ENCODE data around the gene TMEM87B. TPM values are rescaled to one million over a fixed set of nuclear protein-coding genes. Genes with fewer than 3 reads are reported as not detected.

The TMEM87B gene
- total RNA-seq, 1 donor, result 40.2 TPM

- peak; percentile 46 for DNase-seq (ENCODE audit: low read depth)
- no peak overlapping the region for H3K4me3 ChIP-seq (ENCODE audit: low read depth, low read length)
- TF ChIP-seq, protein P1, sequence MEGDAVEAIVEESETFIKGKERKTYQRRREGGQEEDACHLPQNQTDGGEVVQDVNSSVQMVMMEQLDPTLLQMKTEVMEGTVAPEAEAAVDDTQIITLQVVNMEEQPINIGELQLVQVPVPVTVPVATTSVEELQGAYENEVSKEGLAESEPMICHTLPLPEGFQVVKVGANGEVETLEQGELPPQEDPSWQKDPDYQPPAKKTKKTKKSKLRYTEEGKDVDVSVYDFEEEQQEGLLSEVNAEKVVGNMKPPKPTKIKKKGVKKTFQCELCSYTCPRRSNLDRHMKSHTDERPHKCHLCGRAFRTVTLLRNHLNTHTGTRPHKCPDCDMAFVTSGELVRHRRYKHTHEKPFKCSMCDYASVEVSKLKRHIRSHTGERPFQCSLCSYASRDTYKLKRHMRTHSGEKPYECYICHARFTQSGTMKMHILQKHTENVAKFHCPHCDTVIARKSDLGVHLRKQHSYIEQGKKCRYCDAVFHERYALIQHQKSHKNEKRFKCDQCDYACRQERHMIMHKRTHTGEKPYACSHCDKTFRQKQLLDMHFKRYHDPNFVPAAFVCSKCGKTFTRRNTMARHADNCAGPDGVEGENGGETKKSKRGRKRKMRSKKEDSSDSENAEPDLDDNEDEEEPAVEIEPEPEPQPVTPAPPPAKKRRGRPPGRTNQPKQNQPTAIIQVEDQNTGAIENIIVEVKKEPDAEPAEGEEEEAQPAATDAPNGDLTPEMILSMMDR (IDR thresholded peaks at IDR 0.05; ENCODE audit: insufficient read depth, low read length), result no peak
These were observed 22.7 kb downstream of the TMEM87B start for GRCh38 chr2:112077814-112078213.

DNA sequence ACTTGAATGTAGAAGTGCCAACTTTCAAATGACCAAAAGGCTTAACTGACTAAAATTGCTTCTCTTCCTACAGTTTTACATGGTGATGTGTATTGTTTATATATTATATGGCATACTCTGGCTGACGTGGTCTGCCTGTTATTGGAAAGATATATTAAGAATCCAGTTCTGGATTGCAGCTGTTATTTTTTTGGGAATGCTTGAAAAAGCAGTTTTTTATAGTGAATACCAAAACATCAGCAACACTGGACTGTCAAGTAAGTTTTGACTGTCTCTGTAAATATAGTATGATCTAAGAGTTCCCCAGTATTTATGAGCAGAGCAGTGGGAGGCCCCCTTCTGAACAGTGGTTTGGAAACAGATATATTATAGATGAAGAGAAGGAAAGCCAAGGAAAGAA lies 26.2 kb downstream of the TMEM87B start:
- no peak for DNase-seq (ENCODE audit: low read depth)
- TF ChIP-seq, protein P1 (IDR thresholded peaks at IDR 0.05; ENCODE audit: insufficient read depth, low read length), result no peak
- no peak overlapping the region for H3K4me3 ChIP-seq (ENCODE audit: low read depth, low read length)

DNA sequence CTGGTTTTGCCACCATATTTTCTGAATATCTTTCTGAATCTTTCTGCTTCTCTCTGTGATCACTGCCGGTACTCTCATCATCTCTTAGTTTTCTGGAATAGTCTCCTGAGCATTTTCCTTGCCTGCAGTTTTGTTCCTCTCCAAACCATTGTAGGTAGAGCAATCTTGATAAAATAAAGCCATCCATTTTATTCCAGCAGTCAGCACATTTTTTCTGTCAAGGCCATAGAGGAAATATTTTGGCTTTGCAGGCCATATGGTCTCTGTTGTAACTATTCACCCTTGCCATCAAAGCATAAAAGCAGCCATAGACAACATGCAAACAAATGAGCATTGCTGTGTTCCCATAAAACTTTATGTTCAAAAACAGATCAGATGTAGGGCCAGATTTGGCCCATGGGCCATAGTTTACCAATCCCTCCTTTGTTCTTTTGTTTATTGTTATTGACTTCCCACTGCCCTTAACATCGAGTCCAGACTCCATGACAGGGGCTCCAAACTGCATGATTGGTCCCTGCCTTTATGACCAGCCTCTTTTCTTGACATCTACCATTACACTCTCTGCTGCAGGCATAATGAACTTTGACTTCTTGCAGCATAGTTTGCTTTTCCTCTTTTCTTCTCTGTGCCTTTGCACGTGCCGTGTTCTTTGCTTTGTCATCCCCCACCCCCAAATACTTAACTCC lies 29.8 kb downstream of the TMEM87B start:
- H3K4me3 ChIP-seq (ENCODE audit: low read depth, low read length), result no peak overlapping the region
- TF ChIP-seq, protein P1 (IDR thresholded peaks at IDR 0.05; ENCODE audit: insufficient read depth, low read length), result no peak
- no peak for DNase-seq (ENCODE audit: low read depth)

GRCh38 chr2:112085375-112085730 lies 30.3 kb downstream of the TMEM87B start:
- DNase-seq (ENCODE audit: low read depth), result no peak
- TF ChIP-seq, protein P1 (IDR thresholded peaks at IDR 0.05; ENCODE audit: insufficient read depth, low read length), result no peak
- no peak overlapping the region for H3K4me3 ChIP-seq (ENCODE audit: low read depth, low read length)

- H3K4me3 ChIP-seq (ENCODE audit: low read depth, low read length), result no peak overlapping the region
- TF ChIP-seq, protein P1 (IDR thresholded peaks at IDR 0.05; ENCODE audit: insufficient read depth, low read length), result no peak
- DNase-seq (ENCODE audit: low read depth), result peak; percentile 24
These were observed 31.0 kb downstream of the TMEM87B start for GRCh38 chr2:112085916-112086669.

- H3K4me3 ChIP-seq (ENCODE audit: low read depth, low read length), result no peak overlapping the region
- TF ChIP-seq, protein P1 (IDR thresholded peaks at IDR 0.05; ENCODE audit: insufficient read depth, low read length), result no peak
- DNase-seq (ENCODE audit: low read depth), result no peak
These were observed 32.4 kb downstream of the TMEM87B start for GRCh38 chr2:112087346-112088020.
